Tibial nerve (tissue), 4 donors: Measurements from ENCODE around the gene BUB1B. TPM values are rescaled to one million over a fixed set of nuclear protein-coding genes. Genes with fewer than 3 reads are reported as not detected.
A peak's percentile ranks its signal among the peaks of the same experiment; 100 is the strongest.

Experiments
- DNase-seq, 2 donors: peaks; one replicate each; pipeline ENCODE4 v3.0.0-alpha.2; 2019; ENCODE audit warnings: low spot score in 2 of 2
- H3K27ac ChIP-seq, 4 donors: fragments of 200-600 bp; sonication (generic) in 3 of 4; one replicate each; pipeline ENCODE4 v1.5.1; 2017 to 2019; ENCODE audit warnings: mild to moderate bottlenecking in 1 of 4
- H3K27me3 ChIP-seq, 2 donors: fragments of 200-600 bp; sonication (generic) in 1 of 2; one replicate each; pipeline versions ENCODE4 v1.5.1 to v1.6.0; 2017 to 2019
- H3K36me3 ChIP-seq, 3 donors: fragments of 200-600 bp; sonication (generic); one replicate each; pipeline ENCODE4 v1.5.1; 2018 to 2019
- H3K4me1 ChIP-seq, 4 donors: fragments of 200-600 bp; sonication (generic) in 3 of 4; one replicate each; pipeline ENCODE4 v1.5.1; 2017 to 2019
- H3K4me3 ChIP-seq, 4 donors: fragments of 200-600 bp; sonication (generic) in 3 of 4; one replicate each; pipeline ENCODE4 v1.5.1; 2017 to 2019; ENCODE audit warnings: mild to moderate bottlenecking in 1 of 4, moderate library complexity in 1 of 4
- H3K9me3 ChIP-seq, 4 donors: fragments of 200-600 bp; sonication (generic) in 3 of 4; one replicate each; pipeline ENCODE4 v1.5.1; 2017 to 2019
- EP300 ChIP-seq, 2 donors: sonication (generic); formaldehyde crosslinking; IDR thresholded peaks; one replicate each; pipeline ENCODE4 v1.6.1; 2017; ENCODE audit warnings: antibody characterized with exemption in 2 of 2, mild to moderate bottlenecking in 1 of 2
- POLR2A ChIP-seq, 2 donors: fragments of 450-650 bp; IDR thresholded peaks; one replicate each; pipeline ENCODE4 v1.6.1; 2017; ENCODE audit warnings: antibody characterized with exemption in 2 of 2, mild to moderate bottlenecking in 2 of 2, moderate library complexity in 2 of 2
- WGBS, 2 donors: methylation state at CpG; one replicate each; pipeline ENCODE4 v1.1.5; 2018; 5-methylcytosine and 5-hydroxymethylcytosine counted together
- total RNA-seq, 4 donors: library from RNA; depleted of rRNA; stranded (reverse); fragments of >200 nt; gene quantifications; one replicate each; pipeline ENCODE4 v1.1.0, GENCODE V29; 2016
- TF ChIP-seq, protein P1 (sequence below), 5 experiments: fragments of 200-600 bp in 3 of 5; fragments of 450-650 bp in 2 of 5; sonication (generic) in 3 of 5; IDR thresholded peaks; one replicate each; pipeline ENCODE4 v1.5.1; 2016 to 2019; ENCODE audit warnings: antibody characterized with exemption in 5 of 5, mild to moderate bottlenecking in 3 of 5, moderate library complexity in 2 of 5

The BUB1B gene
- total RNA-seq, 4 donors from 2014 or later, result 0.22 to 6.9 (median 3.9) TPM; not detected in 1

DNA sequence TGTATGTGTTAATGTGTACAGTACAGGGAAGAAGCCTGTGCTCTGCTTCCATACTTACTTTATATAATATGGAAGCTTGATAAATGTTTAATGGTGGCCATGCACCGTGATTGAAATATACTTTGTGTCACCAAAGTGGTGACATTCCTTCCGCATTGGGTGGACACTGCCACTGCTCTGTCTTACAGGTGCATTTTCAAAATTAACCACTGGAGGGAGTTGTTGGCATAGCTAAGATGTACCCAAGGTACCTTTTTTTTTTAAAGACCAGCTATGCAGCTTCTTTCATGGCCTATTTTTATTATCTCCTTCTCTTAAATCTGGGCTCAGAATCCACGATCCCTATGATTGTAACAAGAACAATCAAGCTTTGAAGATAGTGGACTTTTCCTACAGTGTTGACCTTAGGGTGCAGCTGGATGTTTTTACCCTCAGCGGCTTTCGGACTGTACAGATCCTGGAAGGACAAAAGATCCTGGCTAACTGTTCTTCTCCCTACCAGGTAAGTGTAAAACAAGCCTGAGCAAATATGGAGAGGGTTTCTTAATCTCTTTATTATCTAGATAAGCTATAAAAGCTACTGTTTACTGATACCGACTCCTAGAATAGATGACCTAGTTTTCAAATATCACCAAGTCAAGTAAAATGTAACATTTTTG, 56.4 kb downstream of the BUB1B start:
- no peaks in the 10 kb centered on the region for H3K9me3 ChIP-seq
- no peaks in the 10 kb centered on the region for H3K27me3 ChIP-seq
- TF ChIP-seq POLR2A (IDR thresholded peaks at IDR 0.05), result no peak
- TF ChIP-seq, protein P1, sequence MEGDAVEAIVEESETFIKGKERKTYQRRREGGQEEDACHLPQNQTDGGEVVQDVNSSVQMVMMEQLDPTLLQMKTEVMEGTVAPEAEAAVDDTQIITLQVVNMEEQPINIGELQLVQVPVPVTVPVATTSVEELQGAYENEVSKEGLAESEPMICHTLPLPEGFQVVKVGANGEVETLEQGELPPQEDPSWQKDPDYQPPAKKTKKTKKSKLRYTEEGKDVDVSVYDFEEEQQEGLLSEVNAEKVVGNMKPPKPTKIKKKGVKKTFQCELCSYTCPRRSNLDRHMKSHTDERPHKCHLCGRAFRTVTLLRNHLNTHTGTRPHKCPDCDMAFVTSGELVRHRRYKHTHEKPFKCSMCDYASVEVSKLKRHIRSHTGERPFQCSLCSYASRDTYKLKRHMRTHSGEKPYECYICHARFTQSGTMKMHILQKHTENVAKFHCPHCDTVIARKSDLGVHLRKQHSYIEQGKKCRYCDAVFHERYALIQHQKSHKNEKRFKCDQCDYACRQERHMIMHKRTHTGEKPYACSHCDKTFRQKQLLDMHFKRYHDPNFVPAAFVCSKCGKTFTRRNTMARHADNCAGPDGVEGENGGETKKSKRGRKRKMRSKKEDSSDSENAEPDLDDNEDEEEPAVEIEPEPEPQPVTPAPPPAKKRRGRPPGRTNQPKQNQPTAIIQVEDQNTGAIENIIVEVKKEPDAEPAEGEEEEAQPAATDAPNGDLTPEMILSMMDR (IDR thresholded peaks at IDR 0.05), result peak; percentile 76 to 85 (median 81)
- H3K4me1 ChIP-seq, result no peaks in the 10 kb centered on the region
- no peaks in the 10 kb centered on the region for H3K36me3 ChIP-seq
- DNase-seq, result peak in 1 of 2 donors; percentile 80
- no peak overlapping the region for H3K4me3 ChIP-seq
- WGBS, 2 donors, result 53 to 54% methylated on average over 6 of the region's 6 CpGs
- no peak overlapping the region for H3K27ac ChIP-seq

DNA sequence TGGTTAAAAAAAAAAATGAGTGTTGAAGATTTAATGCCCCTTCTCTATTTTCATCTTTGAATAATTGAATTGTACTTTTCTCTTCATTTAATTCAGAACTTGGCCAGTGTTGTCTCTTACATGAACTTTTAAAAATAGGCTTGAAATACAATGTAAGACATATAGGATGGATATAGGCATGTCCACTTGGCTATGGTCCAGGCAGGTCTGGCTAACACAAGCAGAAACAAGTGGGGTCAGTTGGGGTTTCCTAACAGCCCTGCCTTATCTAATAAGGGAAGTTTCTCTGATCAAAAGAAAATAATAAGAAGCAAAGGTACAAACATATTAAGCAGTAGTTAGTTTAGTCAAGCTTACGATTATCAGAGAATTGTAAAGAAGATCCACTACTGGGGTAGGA, 58.9 kb downstream of the BUB1B start:
- WGBS, 2 donors, result 93 to 98% methylated on average over 1 of the region's 1 CpG
- no peaks in the 10 kb centered on the region for H3K36me3 ChIP-seq
- H3K27ac ChIP-seq, result no peak overlapping the region
- H3K9me3 ChIP-seq, result no peaks in the 10 kb centered on the region
- H3K27me3 ChIP-seq, result no peaks in the 10 kb centered on the region
- H3K4me1 ChIP-seq, result no peaks in the 10 kb centered on the region
- TF ChIP-seq EP300 (IDR thresholded peaks at IDR 0.05) (no peak), POLR2A (IDR thresholded peaks at IDR 0.05) (no peak)
- TF ChIP-seq, protein P1 (IDR thresholded peaks at IDR 0.05), result no peak
- DNase-seq, result no peak
- H3K4me3 ChIP-seq, result no peak overlapping the region

DNA sequence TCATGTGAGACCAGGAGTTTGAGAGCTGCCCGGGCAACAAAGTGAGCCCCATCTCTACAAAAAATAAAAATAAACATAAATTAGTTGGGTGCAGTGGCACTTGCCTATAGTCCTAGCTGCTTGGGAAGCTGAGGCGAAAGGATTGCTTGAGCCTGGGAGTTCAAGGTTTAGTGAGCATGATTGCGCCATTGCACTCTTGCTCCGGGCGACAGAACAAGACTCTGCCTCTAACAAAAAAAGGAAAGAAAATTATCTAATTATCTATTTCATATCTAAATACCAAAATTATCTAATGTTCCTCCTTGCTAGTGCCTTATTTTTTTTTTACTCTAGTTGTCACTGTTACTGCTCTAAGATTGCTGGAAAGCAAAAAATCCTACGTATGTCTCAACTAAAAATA, 61.3 kb downstream of the BUB1B start:
- DNase-seq, result no peak
- Histone ChIP-seq H3K27ac (no peak overlapping the region), H3K27me3 (no peaks in the 10 kb centered on the region), H3K4me3 (no peak overlapping the region), H3K36me3 (no peaks in the 10 kb centered on the region), H3K9me3 (no peaks in the 10 kb centered on the region), H3K4me1 (no peaks in the 10 kb centered on the region)
- 91% methylated on average over 6 of the region's 6 CpGs for WGBS, 2 donors
- TF ChIP-seq POLR2A (IDR thresholded peaks at IDR 0.05) (no peak), EP300 (IDR thresholded peaks at IDR 0.05) (no peak)
- TF ChIP-seq, protein P1 (IDR thresholded peaks at IDR 0.05), result no peak

DNA sequence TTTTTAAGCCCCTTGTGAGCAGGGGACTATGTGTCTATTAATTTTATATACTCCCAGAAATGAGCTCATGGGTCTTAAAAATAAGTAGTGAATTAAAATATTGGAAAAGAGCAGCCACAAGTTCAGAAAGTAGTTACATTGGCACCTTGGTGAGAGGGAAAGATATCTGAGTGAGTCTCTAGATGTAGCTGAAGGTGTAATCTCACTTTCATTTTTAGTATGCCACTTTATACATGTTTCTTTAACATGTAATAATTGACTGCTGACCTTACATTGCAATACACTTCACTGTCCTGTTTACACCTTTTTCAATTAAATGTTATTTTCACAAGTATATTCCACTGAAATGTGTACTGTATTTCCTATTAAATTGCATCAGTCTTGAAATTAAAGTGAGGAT, 65.9 kb downstream of the BUB1B start:
- no peaks in the 10 kb centered on the region for H3K27me3 ChIP-seq
- H3K4me3 ChIP-seq, result no peak overlapping the region
- H3K36me3 ChIP-seq, result no peaks in the 10 kb centered on the region
- no peaks in the 10 kb centered on the region for H3K9me3 ChIP-seq
- no peak overlapping the region for H3K27ac ChIP-seq
- DNase-seq, result no peak
- no peaks in the 10 kb centered on the region for H3K4me1 ChIP-seq
- TF ChIP-seq EP300 (IDR thresholded peaks at IDR 0.05), result no peak
- TF ChIP-seq POLR2A (IDR thresholded peaks at IDR 0.05), result no peak
- TF ChIP-seq, protein P1 (IDR thresholded peaks at IDR 0.05), result no peak

DNA sequence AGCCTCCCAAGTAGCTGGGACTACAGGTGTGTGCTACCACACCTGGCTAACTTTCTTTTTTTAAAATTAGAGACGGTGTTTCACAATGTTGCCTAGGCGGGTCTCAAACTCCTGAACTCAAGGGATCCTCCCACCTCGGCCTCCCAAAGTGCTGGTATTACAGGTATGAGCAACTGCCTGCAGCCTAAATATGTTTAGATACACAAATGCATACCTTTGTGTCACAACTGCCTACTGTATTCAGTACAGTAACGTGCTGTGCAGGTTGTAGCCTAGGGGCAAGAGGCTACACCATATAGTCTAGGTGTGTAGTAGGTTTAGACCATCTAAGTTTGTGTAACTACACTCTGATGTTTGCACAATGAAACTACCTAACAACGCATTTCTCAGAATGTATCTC, 68.4 kb downstream of the BUB1B start:
- no peak overlapping the region for H3K27ac ChIP-seq
- WGBS, 2 donors, result 97% methylated on average over 5 of the region's 5 CpGs
- peaks cover 0 to 4% (median 0%) of the 10 kb centered on the region in 4 donors for H3K4me1 ChIP-seq
- no peaks in the 10 kb centered on the region for H3K9me3 ChIP-seq
- TF ChIP-seq EP300 (IDR thresholded peaks at IDR 0.05), result no peak
- TF ChIP-seq, protein P1 (IDR thresholded peaks at IDR 0.05), result no peak
- no peak for TF ChIP-seq POLR2A (IDR thresholded peaks at IDR 0.05)
- no peak overlapping the region for H3K4me3 ChIP-seq
- H3K36me3 ChIP-seq, result no peaks in the 10 kb centered on the region
- no peaks in the 10 kb centered on the region for H3K27me3 ChIP-seq
- DNase-seq, result no peak
